ENCODE results near the gene ELL. TPM values are rescaled to one million over a fixed set of nuclear protein-coding genes. Genes with fewer than 3 reads are reported as not detected.

The ELL gene
- total RNA-seq, 1 experiment from 2014 or later: 21.0 TPM

DNA sequence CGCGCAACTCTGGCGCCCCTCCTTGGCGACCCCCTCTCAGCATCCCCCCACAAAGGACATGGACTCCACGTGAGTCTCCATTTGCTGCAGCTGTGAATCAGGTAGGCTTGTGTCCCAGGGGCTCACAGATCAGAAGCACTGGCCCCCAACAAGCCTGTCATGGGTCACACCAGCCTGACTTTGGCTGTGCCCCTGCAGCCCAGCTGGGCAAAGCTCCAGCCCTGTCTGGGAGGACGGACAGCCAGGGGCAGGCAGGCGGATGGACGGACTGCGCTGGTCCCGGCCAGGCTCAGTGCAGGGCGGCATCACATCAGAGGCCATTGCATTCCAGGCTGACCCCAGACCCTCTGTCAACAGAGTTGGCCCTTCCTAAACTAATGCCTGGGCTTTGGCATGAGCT, 55.5 kb downstream of the ELL start:
- Histone ChIP-seq H3K9ac (ENCODE audit: low read length) (no peak overlapping the region), H3K4me2 (ENCODE audit: low read length) (no peak overlapping the region), H3K9me3 (ENCODE audit: low read length) (no peaks in the 10 kb centered on the region), H3K79me2 (ENCODE audit: low read length) (0 out of 2 replicates have a peak, but pooled peaks cover 12% of the 10 kb centered on the region), H4K20me1 (ENCODE audit: low read length) (no peaks in the 10 kb centered on the region), H3K27ac (ENCODE audit: low read length) (no peak overlapping the region), H3K27me3 (ENCODE audit: low read length) (no peaks in the 10 kb centered on the region), H3K36me3 (ENCODE audit: low read depth, low read length) (peaks cover 3% of the 10 kb centered on the region), H3K4me3 (ENCODE audit: low read length) (no peak overlapping the region), H2AFZ (ENCODE audit: low read length) (no peak overlapping the region), H3F3A (ENCODE audit: low read length, unreplicated experiment) (no peaks in the 10 kb centered on the region), H3K9me2 (replicated peaks; ENCODE audit: low read length) (no peaks in the 10 kb centered on the region), H3K4me1 (ENCODE audit: insufficient read depth, low read length) (peaks cover 26% of the 10 kb centered on the region)
- no peak for ATAC-seq
- intact Hi-C loops (cut with micrococcal nuclease): no loop called here
- POLR2A ChIA-PET (ENCODE audit: unreplicated experiment): no interaction called here
- BruUV-seq (replicated peaks): no TSS peak
- TF ChIP-seq EZH2 (IDR thresholded peaks at IDR 0.05; ENCODE audit: low read length, unreplicated experiment): no peak
- TF ChIP-seq EZH2phosphoT487 (IDR thresholded peaks at IDR 0.05; ENCODE audit: borderline replicate concordance, low read length): no peak
- CTCF ChIA-PET: no interaction called here
- DNase-seq: no peak

DNA sequence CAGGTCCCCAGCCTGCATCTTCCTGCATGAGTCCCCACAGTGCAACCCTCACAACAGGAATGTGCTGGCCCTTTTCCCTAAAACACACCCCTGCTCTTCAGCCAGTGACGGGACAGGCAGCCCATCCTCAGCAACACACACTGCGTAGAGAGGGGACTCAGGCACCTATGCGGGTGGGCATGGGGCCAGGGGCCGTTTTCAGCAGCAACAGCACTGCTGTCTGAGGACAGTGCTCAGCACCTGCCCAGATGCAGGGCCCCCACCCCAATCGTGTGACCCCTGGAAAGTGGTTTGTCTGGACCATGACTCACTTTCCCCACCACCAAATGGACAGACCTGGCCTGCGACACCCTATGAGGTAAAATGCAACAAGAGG, 55.9 kb downstream of the ELL start:
- TF ChIP-seq, protein P1, sequence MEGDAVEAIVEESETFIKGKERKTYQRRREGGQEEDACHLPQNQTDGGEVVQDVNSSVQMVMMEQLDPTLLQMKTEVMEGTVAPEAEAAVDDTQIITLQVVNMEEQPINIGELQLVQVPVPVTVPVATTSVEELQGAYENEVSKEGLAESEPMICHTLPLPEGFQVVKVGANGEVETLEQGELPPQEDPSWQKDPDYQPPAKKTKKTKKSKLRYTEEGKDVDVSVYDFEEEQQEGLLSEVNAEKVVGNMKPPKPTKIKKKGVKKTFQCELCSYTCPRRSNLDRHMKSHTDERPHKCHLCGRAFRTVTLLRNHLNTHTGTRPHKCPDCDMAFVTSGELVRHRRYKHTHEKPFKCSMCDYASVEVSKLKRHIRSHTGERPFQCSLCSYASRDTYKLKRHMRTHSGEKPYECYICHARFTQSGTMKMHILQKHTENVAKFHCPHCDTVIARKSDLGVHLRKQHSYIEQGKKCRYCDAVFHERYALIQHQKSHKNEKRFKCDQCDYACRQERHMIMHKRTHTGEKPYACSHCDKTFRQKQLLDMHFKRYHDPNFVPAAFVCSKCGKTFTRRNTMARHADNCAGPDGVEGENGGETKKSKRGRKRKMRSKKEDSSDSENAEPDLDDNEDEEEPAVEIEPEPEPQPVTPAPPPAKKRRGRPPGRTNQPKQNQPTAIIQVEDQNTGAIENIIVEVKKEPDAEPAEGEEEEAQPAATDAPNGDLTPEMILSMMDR (conservative IDR thresholded peaks at IDR 0.05; ENCODE audit: low read depth, low read length): no peak
- TF ChIP-seq EZH2phosphoT487 (IDR thresholded peaks at IDR 0.05; ENCODE audit: borderline replicate concordance, low read length) (no peak), EZH2 (IDR thresholded peaks at IDR 0.05; ENCODE audit: low read length, unreplicated experiment) (no peak)
- Histone ChIP-seq H3K27ac (ENCODE audit: low read length) (no peak overlapping the region), H3K9ac (ENCODE audit: low read length) (no peak overlapping the region), H2AFZ (ENCODE audit: low read length) (no peak overlapping the region), H3K4me2 (ENCODE audit: low read length) (no peak overlapping the region), H3K9me3 (ENCODE audit: low read length) (no peaks in the 10 kb centered on the region), H4K20me1 (ENCODE audit: low read length) (no peaks in the 10 kb centered on the region), H3K9me2 (replicated peaks; ENCODE audit: low read length) (no peaks in the 10 kb centered on the region), H3K4me3 (ENCODE audit: low read length) (no peak overlapping the region), H3K79me2 (ENCODE audit: low read length) (0 out of 2 replicates have a peak, but pooled peaks cover 12% of the 10 kb centered on the region), H3K36me3 (ENCODE audit: low read depth, low read length) (peaks cover 7% of the 10 kb centered on the region), H3K4me1 (ENCODE audit: insufficient read depth, low read length) (peaks cover 30% of the 10 kb centered on the region), H3F3A (ENCODE audit: low read length, unreplicated experiment) (no peaks in the 10 kb centered on the region), H3K27me3 (ENCODE audit: low read length) (no peaks in the 10 kb centered on the region)
- ChIA-PET CTCF (no interaction called here), POLR2A (ENCODE audit: unreplicated experiment) (no interaction called here)
- intact Hi-C loops (cut with micrococcal nuclease): no loop called here
- DNase-seq (no peak), ATAC-seq (no peak)
- BruUV-seq (replicated peaks): no TSS peak

DNA sequence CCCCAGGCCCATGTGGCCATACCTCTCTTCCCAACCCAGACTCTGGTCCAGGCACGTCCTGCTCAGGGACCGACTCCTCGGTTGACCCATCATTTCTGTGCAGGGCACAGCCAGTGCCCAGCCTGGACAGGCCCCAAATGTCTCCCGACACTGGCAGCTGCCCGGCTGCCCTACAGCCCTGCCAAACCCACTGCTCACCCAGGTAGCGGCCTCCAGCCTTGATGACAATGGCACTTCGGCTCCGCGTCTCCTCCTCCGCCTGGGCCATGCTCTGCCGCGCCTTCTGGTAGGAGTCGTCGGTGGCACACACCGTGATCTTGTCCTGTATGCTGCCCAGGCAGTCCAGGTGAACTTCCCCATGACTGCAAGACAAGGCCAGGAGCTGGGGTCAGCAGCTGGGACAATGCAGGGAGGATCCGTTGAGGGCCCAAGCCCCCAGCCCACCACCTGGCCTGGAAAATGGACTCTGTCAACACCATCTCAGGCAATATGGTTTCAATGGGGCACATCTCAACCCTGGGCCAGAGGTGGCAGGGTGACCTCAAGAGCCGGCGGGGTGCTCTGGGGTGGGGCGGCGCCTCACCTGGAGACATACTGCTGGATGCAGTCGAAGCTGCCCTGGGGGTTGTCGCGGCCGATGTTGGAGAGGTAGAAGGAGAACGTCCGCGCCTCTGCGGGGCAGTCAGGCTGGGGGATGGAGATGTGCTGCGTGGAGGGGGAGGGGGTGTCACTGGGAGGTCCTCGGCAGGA, 56.5 kb downstream of the ELL start:
- DNase-seq: no peak
- intact Hi-C loops (cut with micrococcal nuclease): no loop called here
- H3K79me2 ChIP-seq (ENCODE audit: low read length): 0 out of 2 replicates have a peak, but pooled peaks cover 12% of the 10 kb centered on the region
- H2AFZ ChIP-seq (ENCODE audit: low read length): no peak overlapping the region
- H3K9me3 ChIP-seq (ENCODE audit: low read length): no peaks in the 10 kb centered on the region
- H3K9ac ChIP-seq (ENCODE audit: low read length): no peak overlapping the region
- CTCF ChIA-PET: no interaction called here
- no peak overlapping the region for H3K4me3 ChIP-seq (ENCODE audit: low read length)
- POLR2A ChIA-PET (ENCODE audit: unreplicated experiment): no interaction called here
- no peaks in the 10 kb centered on the region for H4K20me1 ChIP-seq (ENCODE audit: low read length)
- peaks cover 11% of the 10 kb centered on the region for H3K36me3 ChIP-seq (ENCODE audit: low read depth, low read length)
- 0 out of 2 replicates have a peak overlapping the region, but pooled peaks have one; percentile 14 for H3K27ac ChIP-seq (ENCODE audit: low read length)
- ATAC-seq: no peak
- H3K9me2 ChIP-seq (replicated peaks; ENCODE audit: low read length): no peaks in the 10 kb centered on the region
- no TSS peak for BruUV-seq (replicated peaks)
- no peaks in the 10 kb centered on the region for H3K27me3 ChIP-seq (ENCODE audit: low read length)
- peaks cover 3% of the 10 kb centered on the region for H3F3A ChIP-seq (ENCODE audit: low read length, unreplicated experiment)
- no peak for TF ChIP-seq EZH2 (IDR thresholded peaks at IDR 0.05; ENCODE audit: low read length, unreplicated experiment)
- TF ChIP-seq, protein P1 (conservative IDR thresholded peaks at IDR 0.05; ENCODE audit: low read depth, low read length): no peak
- TF ChIP-seq EZH2phosphoT487 (IDR thresholded peaks at IDR 0.05; ENCODE audit: borderline replicate concordance, low read length): no peak
- H3K4me1 ChIP-seq (ENCODE audit: insufficient read depth, low read length): peaks cover 35% of the 10 kb centered on the region
- no peak overlapping the region for H3K4me2 ChIP-seq (ENCODE audit: low read length)

Data from PC-3 (cell line).